ENCODE results near the gene CTNNB1.

DNA sequence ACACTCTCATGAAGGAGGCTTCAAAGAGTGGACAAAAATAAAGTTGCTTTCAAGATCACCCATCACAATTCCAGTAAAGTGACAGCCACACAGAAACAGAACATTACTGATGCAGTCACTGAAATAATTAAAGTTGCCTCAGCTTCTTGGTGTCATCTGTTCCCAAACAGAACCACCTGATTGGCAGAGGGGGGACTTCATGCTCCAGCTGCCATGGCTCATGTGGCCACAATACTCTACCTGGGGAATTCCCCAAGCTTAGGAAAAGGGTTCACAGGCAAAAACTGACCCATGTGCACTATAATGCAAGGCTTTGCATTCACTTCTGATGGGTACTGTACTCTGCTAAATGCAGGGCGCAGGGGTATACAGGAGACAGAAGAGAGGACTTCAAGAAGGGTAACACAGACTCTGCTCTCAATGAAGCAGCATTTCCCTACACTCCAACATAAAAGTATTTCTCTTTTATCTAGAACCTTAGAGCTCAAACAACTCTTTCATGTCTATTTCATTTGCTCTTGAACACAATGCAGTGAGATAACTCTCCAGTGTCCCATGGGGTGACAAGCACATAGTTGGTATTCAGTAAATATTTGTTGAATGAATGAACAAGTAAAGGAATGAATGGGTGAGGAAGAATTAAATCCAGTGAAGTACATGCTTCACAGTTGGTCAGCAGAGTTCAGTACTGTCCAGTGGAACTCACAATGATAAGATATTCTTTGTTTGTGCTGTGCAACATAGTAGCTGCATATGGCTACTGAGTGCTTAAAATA lies 8.6 kb upstream of the CTNNB1 start:
- TF ChIP-seq EZH2 (IDR thresholded peaks at IDR 0.05; ENCODE audit: low read length): no peak
- no peak for TF ChIP-seq CTCF (optimal IDR thresholded peaks at IDR 0.05 in 1 of 3, IDR thresholded peaks at IDR 0.05 in 1 of 3, conservative IDR thresholded peaks at IDR 0.05 in 1 of 3; ENCODE audit: extremely low read depth in 1 of 3, insufficient read depth in 2 of 3, low read length in 3 of 3)

All from keratinocyte (primary cell).